GM12878 (cell line): Measurements from ENCODE around the gene FABP6.

Source experiments
- ATF2 ChIP-seq: IDR thresholded peaks from 2 replicates; pipeline ENCODE4 v1.6.1; 2012; ENCODE audit warnings: low read length, inconsistent platforms
- BHLHE40 ChIP-seq, 2 experiments: fragments of 450-650 bp in 1 of 2; IDR thresholded peaks; 2 replicates each; pipeline ENCODE4 v1.6.1; 2011 to 2017; ENCODE audit warnings: low read depth in 2 of 2, borderline replicate concordance in 1 of 2, improper control_type of control experiment in 1 of 2, low read length in 1 of 2, mild to moderate bottlenecking in 1 of 2
- JUND ChIP-seq: IDR thresholded peaks from 2 replicates; pipeline ENCODE4 v1.6.1; 2012; ENCODE audit warnings: low read depth, mild to moderate bottlenecking, low read length, improper control_type of control experiment, moderate library complexity
- MEF2A ChIP-seq: IDR thresholded peaks from 2 replicates; pipeline ENCODE4 v1.6.1; 2011; ENCODE audit warnings: low read depth, mild to moderate bottlenecking, low read length, moderate library complexity; ENCODE audit not compliant: insufficient read depth
- ZNF274 ChIP-seq: IDR thresholded peaks from one replicate; pipeline ENCODE4 v1.8.0; 2011; ENCODE audit not compliant: insufficient read length, insufficient read depth
- TF ChIP-seq, protein P1 (sequence below), 3 experiments: IDR thresholded peaks in 2 of 3; conservative IDR thresholded peaks in 1 of 3; 2 replicates each; pipeline ENCODE4 v1.5.1; 2011; ENCODE audit warnings: low read depth in 3 of 3, low read length in 3 of 3, mild to moderate bottlenecking in 3 of 3, control low read depth in 2 of 3, moderate library complexity in 2 of 3, inconsistent platforms in 1 of 3, mixed read lengths in 1 of 3; ENCODE audit not compliant: control insufficient read depth in 2 of 3, insufficient read depth in 1 of 3; ENCODE audit errors: extremely low read depth in 1 of 3

- TF ChIP-seq, protein P1, sequence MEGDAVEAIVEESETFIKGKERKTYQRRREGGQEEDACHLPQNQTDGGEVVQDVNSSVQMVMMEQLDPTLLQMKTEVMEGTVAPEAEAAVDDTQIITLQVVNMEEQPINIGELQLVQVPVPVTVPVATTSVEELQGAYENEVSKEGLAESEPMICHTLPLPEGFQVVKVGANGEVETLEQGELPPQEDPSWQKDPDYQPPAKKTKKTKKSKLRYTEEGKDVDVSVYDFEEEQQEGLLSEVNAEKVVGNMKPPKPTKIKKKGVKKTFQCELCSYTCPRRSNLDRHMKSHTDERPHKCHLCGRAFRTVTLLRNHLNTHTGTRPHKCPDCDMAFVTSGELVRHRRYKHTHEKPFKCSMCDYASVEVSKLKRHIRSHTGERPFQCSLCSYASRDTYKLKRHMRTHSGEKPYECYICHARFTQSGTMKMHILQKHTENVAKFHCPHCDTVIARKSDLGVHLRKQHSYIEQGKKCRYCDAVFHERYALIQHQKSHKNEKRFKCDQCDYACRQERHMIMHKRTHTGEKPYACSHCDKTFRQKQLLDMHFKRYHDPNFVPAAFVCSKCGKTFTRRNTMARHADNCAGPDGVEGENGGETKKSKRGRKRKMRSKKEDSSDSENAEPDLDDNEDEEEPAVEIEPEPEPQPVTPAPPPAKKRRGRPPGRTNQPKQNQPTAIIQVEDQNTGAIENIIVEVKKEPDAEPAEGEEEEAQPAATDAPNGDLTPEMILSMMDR (IDR thresholded peaks at IDR 0.05 in 2 of 3, conservative IDR thresholded peaks at IDR 0.05 in 1 of 3; ENCODE audit: control insufficient read depth in 2 of 3, extremely low read depth in 1 of 3, insufficient read depth in 1 of 3, low read depth in 3 of 3, low read length in 3 of 3): no peak
- no peak for TF ChIP-seq MEF2A
- no peak for TF ChIP-seq BHLHE40 (IDR thresholded peaks at IDR 0.05; ENCODE audit: borderline replicate concordance in 1 of 2, low read depth in 2 of 2, low read length in 1 of 2)
- no peak for TF ChIP-seq JUND
- no peak for TF ChIP-seq ZNF274
- no peak for TF ChIP-seq ATF2
Measured at GRCh38 chr5:160266044-160266443, 36.7 kb downstream of the FABP6 start.
